Measurements from ENCODE around the gene SRGAP1. TPM values are rescaled to one million over a fixed set of nuclear protein-coding genes. Genes with fewer than 3 reads are reported as not detected.

Gene SRGAP1
- polyA plus RNA-seq, 1 donor (not counting 4 experiments of a cell fraction or from before 2014, with no cell fraction given): 4.5 TPM

DNA sequence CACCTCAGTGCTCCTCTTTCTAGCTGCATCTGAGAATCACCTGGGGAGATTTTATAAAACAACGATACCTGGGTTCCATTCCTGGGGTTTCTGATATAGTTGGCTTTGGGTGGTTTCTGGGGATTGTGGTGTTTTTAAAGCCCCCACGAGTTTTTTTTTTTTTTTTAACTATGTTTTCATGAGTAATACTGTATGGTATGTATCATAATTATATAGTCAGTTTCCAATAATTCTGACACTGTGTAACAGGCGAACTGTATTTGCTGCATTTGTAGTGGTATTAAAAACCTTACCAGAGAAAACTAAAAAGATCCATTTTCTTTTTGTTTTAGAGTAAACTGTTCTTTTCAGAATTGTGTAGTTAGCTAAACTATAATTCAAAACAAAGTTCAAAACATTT is 84.9 kb downstream of the SRGAP1 start:
- Histone ChIP-seq H2AFZ (ENCODE audit: control insufficient read depth, low read length) (no peak overlapping the region), H3K79me2 (ENCODE audit: control insufficient read depth, insufficient read depth, low read length) (peaks cover 37% of the 10 kb centered on the region), H3K9me3 (ENCODE audit: control insufficient read depth, low read depth, low read length) (no peaks in the 10 kb centered on the region), H3K27ac (ENCODE audit: control insufficient read depth, insufficient read depth, low read length) (no peak overlapping the region), H3K27me3 (ENCODE audit: control insufficient read depth, extremely low read depth, insufficient read depth, low read length) (no peaks in the 10 kb centered on the region), H3K4me3 (ENCODE audit: control insufficient read depth in 2 of 3, extremely low read depth in 1 of 3, insufficient read depth in 2 of 3, low read depth in 1 of 3, low read length in 3 of 3) (no peak overlapping the region), H3K9ac (ENCODE audit: control insufficient read depth, extremely low read depth, insufficient read depth, low read length) (no peak overlapping the region), H4K20me1 (ENCODE audit: control insufficient read depth, extremely low read depth, insufficient read depth, low read length) (no peaks in the 10 kb centered on the region), H3K4me1 (ENCODE audit: control insufficient read depth, extremely low read depth, insufficient read depth, low read length) (peaks cover 21% of the 10 kb centered on the region), H3K4me2 (ENCODE audit: control insufficient read depth, extremely low read depth, insufficient read depth, low read depth, low read length) (peak overlapping the region; percentile 14), H3K9me1 (ENCODE audit: control insufficient read depth, extremely low read depth, insufficient read depth, low read length) (no peaks in the 10 kb centered on the region), H3K36me3 (ENCODE audit: control insufficient read depth in 2 of 2, extremely low read depth in 1 of 2, insufficient read depth in 2 of 2, low read length in 2 of 2) (no peaks in the 10 kb centered on the region)
- no peak for TF ChIP-seq EZH2 (IDR thresholded peaks at IDR 0.05; ENCODE audit: low read length)
- FAIRE-seq: no peak
- dilution Hi-C loops (cut with MboI; ENCODE audit: extremely low pct_ligation_motif_present, low sequenced_read_pairs): no loop called here
- DNase-seq (ENCODE audit: low read depth, low spot score): no peak

DNA sequence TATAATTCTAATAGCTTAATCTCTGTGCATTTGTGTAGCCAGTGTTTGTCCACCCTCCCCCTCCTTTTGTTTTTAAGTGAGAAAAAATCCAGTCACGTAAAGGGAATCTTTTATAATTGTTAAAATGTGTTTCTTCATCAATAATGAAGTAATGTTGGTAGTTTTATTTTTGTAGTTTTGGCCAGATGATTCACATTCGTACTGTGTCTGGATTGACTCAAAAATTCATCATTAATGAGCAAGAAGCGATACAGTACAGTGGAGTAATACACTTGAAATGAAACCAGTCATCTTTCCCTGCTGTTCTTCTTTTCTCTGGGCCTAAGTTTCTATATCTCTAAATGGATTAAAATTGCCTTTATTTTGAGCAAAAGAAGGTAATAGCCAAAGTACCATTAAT is 86.5 kb downstream of the SRGAP1 start:
- FAIRE-seq: no peak
- no peak overlapping the region for H3K4me3 ChIP-seq (ENCODE audit: control insufficient read depth in 2 of 3, extremely low read depth in 1 of 3, insufficient read depth in 2 of 3, low read depth in 1 of 3, low read length in 3 of 3)
- H2AFZ ChIP-seq (ENCODE audit: control insufficient read depth, low read length): no peak overlapping the region
- no peaks in the 10 kb centered on the region for H4K20me1 ChIP-seq (ENCODE audit: control insufficient read depth, extremely low read depth, insufficient read depth, low read length)
- peaks cover 27% of the 10 kb centered on the region for H3K79me2 ChIP-seq (ENCODE audit: control insufficient read depth, insufficient read depth, low read length)
- no peaks in the 10 kb centered on the region for H3K9me3 ChIP-seq (ENCODE audit: control insufficient read depth, low read depth, low read length)
- peak overlapping the region; percentile 82 for H3K27ac ChIP-seq (ENCODE audit: control insufficient read depth, insufficient read depth, low read length)
- no peak for DNase-seq (ENCODE audit: low read depth, low spot score)
- H3K27me3 ChIP-seq (ENCODE audit: control insufficient read depth, extremely low read depth, insufficient read depth, low read length): no peaks in the 10 kb centered on the region
- H3K9ac ChIP-seq (ENCODE audit: control insufficient read depth, extremely low read depth, insufficient read depth, low read length): peak overlapping the region; percentile 16
- no peaks in the 10 kb centered on the region for H3K36me3 ChIP-seq (ENCODE audit: control insufficient read depth in 2 of 2, extremely low read depth in 1 of 2, insufficient read depth in 2 of 2, low read length in 2 of 2)
- H3K4me2 ChIP-seq (ENCODE audit: control insufficient read depth, extremely low read depth, insufficient read depth, low read depth, low read length): peak overlapping the region; percentile 39
- H3K4me1 ChIP-seq (ENCODE audit: control insufficient read depth, extremely low read depth, insufficient read depth, low read length): peaks cover 24% of the 10 kb centered on the region
- no peaks in the 10 kb centered on the region for H3K9me1 ChIP-seq (ENCODE audit: control insufficient read depth, extremely low read depth, insufficient read depth, low read length)
- TF ChIP-seq, protein P1, sequence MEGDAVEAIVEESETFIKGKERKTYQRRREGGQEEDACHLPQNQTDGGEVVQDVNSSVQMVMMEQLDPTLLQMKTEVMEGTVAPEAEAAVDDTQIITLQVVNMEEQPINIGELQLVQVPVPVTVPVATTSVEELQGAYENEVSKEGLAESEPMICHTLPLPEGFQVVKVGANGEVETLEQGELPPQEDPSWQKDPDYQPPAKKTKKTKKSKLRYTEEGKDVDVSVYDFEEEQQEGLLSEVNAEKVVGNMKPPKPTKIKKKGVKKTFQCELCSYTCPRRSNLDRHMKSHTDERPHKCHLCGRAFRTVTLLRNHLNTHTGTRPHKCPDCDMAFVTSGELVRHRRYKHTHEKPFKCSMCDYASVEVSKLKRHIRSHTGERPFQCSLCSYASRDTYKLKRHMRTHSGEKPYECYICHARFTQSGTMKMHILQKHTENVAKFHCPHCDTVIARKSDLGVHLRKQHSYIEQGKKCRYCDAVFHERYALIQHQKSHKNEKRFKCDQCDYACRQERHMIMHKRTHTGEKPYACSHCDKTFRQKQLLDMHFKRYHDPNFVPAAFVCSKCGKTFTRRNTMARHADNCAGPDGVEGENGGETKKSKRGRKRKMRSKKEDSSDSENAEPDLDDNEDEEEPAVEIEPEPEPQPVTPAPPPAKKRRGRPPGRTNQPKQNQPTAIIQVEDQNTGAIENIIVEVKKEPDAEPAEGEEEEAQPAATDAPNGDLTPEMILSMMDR (optimal IDR thresholded peaks at IDR 0.05 in 1 of 3, IDR thresholded peaks at IDR 0.05 in 1 of 3, conservative IDR thresholded peaks at IDR 0.05 in 1 of 3; ENCODE audit: extremely low read depth in 1 of 3, insufficient read depth in 2 of 3, low read length in 3 of 3): no peak
- TF ChIP-seq EZH2 (IDR thresholded peaks at IDR 0.05; ENCODE audit: low read length): no peak
- dilution Hi-C loops (cut with MboI; ENCODE audit: extremely low pct_ligation_motif_present, low sequenced_read_pairs): no loop called here

GRCh38 chr12:63931703-63932102 is 87.2 kb downstream of the SRGAP1 start:
- Histone ChIP-seq H2AFZ (ENCODE audit: control insufficient read depth, low read length) (no peak overlapping the region), H3K27ac (ENCODE audit: control insufficient read depth, insufficient read depth, low read length) (peak overlapping the region; percentile 82), H3K36me3 (ENCODE audit: control insufficient read depth in 2 of 2, extremely low read depth in 1 of 2, insufficient read depth in 2 of 2, low read length in 2 of 2) (no peaks in the 10 kb centered on the region), H3K4me2 (ENCODE audit: control insufficient read depth, extremely low read depth, insufficient read depth, low read depth, low read length) (peak overlapping the region; percentile 39), H3K9me1 (ENCODE audit: control insufficient read depth, extremely low read depth, insufficient read depth, low read length) (no peaks in the 10 kb centered on the region), H3K9me3 (ENCODE audit: control insufficient read depth, low read depth, low read length) (no peaks in the 10 kb centered on the region), H4K20me1 (ENCODE audit: control insufficient read depth, extremely low read depth, insufficient read depth, low read length) (no peaks in the 10 kb centered on the region), H3K9ac (ENCODE audit: control insufficient read depth, extremely low read depth, insufficient read depth, low read length) (peak overlapping the region; percentile 18), H3K27me3 (ENCODE audit: control insufficient read depth, extremely low read depth, insufficient read depth, low read length) (no peaks in the 10 kb centered on the region), H3K4me3 (ENCODE audit: control insufficient read depth in 2 of 3, extremely low read depth in 1 of 3, insufficient read depth in 2 of 3, low read depth in 1 of 3, low read length in 3 of 3) (no peak overlapping the region), H3K79me2 (ENCODE audit: control insufficient read depth, insufficient read depth, low read length) (peaks cover 28% of the 10 kb centered on the region), H3K4me1 (ENCODE audit: control insufficient read depth, extremely low read depth, insufficient read depth, low read length) (peaks cover 24% of the 10 kb centered on the region)
- FAIRE-seq: peak; percentile 29
- TF ChIP-seq, protein P1 (optimal IDR thresholded peaks at IDR 0.05 in 1 of 3, IDR thresholded peaks at IDR 0.05 in 1 of 3, conservative IDR thresholded peaks at IDR 0.05 in 1 of 3; ENCODE audit: extremely low read depth in 1 of 3, insufficient read depth in 2 of 3, low read length in 3 of 3): no peak
- TF ChIP-seq EZH2 (IDR thresholded peaks at IDR 0.05; ENCODE audit: low read length): no peak
- DNase-seq (ENCODE audit: low read depth, low spot score): no peak
- dilution Hi-C loops (cut with MboI; ENCODE audit: extremely low pct_ligation_motif_present, low sequenced_read_pairs): no loop called here
